Mucosa of gallbladder (tissue), 1 donor: ENCODE data around the gene BST2. TPM values are rescaled to one million over a fixed set of nuclear protein-coding genes. Genes with fewer than 3 reads are reported as not detected.
A peak's percentile ranks its signal among the peaks of the same experiment; 100 is the strongest.
"Not testable (repeated sequence)": the region's sequence is repeated elsewhere in the genome, so short reads cannot be mapped to it uniquely, and the experiment has no call there.

Experiments
- DNase-seq: peaks from one replicate; pipeline ENCODE4 v3.0.0-alpha.2; 2020; ENCODE audit warnings: low spot score
- total RNA-seq: library from RNA; stranded (reverse); gene quantifications from one replicate; pipeline ENCODE4 v1.2.1, GENCODE V29; 2021
- donor health status: DM: no; HTN: no; CAD: no.

BST2 gene
- total RNA-seq, 1 donor from 2014 or later: 90.6 TPM

DNA sequence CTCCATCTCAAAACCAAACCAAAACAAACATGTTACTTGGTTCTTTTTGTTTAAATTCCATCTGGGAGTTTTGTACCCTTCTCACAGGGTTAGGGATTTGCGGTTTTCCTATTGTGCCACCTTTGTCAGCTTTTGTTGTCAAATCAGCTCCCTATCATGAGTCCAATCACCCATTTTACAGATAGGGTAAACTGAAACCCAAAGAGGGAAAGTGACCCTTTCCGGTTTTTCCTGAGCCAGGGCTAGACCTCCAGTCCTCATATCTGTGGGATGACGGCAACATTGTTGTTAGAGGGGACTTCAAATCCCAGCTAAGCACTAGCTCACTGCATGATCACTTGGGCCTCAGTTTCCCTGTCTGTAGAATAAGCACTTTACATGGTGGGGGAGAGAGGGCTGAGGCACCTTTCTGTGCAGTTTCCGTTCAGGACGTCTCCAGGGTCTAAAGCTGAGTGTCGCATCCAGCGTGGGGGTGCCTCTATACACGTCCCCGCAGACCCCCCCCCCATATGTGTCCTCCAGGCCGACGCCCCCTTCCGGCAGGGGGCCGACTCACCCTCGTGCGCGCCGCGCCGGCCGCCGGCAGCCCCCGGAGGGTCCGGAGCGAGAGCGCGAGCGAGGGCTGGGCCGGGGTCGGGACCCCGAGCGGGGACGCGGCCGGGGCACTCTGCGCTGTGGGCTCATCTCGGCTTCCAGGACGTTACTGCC lies 15.3 kb downstream of the BST2 start:
- no peak for DNase-seq

- no peak for DNase-seq
Measured at GRCh38 chr19:17389288-17389687, 16.1 kb downstream of the BST2 start.

GRCh38 chr19:17385878-17386611 lies 19.4 kb downstream of the BST2 start:
- DNase-seq: peak; percentile 46

GRCh38 chr19:17380426-17381138 lies 24.8 kb downstream of the BST2 start:
- no peak for DNase-seq

DNA sequence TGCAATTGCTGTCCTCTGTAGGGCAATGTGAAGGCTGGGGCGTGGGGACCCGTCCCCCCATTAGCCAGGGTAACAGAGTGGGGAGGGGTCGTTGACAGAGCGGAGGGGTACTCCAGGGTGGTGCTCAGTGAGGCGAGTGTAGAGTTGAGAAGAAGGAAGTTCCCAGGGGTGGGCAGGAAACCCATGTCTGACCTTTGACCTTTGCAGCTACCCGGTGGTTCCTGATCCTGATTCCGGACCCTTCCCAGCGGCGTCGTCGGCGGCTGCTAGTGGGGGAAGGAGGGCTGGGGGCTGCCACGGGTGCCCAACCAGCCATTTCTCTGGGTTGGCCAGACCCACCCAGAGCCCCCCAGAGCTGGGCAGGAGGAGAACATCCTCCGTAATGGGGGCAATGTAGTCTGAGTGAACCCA lies 26.2 kb downstream of the BST2 start:
- no peak for DNase-seq

DNA sequence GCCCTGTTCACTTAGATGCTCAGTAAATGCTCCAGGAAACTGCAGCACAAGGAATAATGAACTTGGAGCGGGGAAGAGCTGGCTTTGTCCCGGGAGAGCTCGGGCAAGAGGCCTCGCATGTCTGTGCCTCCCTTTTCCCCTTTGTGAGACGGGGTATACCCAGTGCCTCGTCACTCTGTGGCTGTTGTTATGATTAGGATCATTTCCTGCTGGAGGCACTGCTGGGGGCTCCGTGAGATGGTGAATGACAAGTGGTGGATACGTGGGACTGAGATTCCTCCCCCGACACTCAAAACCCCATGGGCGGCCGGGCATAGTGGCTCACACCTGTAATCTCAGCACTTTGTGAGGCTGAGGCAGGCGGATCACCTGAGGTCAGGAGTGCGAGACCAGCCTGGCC lies 27.2 kb downstream of the BST2 start:
- no peak for DNase-seq

DNA sequence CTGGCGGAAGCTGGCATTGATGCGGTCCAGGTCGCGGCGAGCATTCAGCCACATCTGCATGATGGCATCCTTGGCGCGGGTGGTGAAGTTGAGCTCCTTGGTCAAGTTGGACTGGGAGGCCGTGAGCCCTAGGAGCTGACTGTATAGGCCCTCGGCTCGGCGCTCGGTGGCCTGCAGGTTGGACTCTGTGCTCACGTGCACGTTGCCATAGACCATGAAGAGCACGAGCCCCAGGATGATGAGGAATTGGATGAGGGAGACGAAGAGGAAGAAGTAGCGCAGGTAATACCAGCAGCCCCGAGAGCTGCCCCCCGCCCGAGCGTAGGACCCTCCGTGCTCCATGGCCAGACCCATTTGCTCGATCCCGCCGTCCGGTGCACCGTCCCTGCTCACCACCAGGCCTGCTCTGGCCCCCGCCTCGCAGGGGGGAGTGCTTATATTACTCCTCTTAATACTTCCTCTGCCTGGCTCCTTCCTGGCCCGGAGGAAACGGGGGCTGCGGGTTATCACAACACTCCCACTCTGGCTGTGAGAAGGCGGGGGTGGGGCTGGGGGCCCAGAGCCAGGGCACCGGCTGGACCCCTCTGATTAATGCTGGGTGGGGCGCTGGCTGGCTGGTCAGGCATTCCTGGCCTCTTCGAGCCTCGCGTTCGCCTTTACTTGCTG lies 28.4 kb downstream of the BST2 start, which contains the start of gene PLVAP:
PLVAP (minus strand) TSS at position 408 of the 666 bp plus-strand sequence; CDS start at position 354, 54 bp downstream.
- DNase-seq: no peak

DNA sequence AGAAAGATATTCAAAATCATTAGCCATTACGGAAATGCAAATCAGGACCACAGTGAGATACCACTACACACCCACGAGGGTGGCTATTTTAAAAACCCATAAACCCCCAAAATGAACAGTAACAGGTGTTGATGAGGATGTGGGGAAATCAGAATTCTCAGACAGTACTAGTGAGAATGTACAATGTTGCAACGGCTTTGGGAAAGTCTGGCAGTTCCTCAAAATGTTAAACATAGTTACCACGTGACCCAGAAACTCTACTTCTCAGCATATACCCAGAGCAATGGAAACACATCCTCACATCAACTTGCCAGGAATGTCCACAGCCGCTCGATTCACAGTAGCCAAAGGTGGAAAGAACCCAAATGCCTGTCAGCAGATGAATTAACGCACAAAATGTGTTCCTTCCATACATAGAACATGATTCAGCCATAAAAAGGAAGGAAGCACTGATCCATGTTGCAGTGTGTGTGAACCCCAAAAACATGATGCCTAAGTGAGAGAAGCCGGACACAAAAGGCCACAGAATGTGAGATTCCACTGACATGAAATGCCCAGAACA lies 35.3 kb downstream of the BST2 start:
- DNase-seq: no peak

GRCh38 chr19:17365361-17365760 lies 40.1 kb downstream of the BST2 start:
- no peak for DNase-seq

- DNase-seq: not testable (repeated sequence)
Measured at GRCh38 chr19:17363852-17364605, 41.4 kb downstream of the BST2 start.

DNA sequence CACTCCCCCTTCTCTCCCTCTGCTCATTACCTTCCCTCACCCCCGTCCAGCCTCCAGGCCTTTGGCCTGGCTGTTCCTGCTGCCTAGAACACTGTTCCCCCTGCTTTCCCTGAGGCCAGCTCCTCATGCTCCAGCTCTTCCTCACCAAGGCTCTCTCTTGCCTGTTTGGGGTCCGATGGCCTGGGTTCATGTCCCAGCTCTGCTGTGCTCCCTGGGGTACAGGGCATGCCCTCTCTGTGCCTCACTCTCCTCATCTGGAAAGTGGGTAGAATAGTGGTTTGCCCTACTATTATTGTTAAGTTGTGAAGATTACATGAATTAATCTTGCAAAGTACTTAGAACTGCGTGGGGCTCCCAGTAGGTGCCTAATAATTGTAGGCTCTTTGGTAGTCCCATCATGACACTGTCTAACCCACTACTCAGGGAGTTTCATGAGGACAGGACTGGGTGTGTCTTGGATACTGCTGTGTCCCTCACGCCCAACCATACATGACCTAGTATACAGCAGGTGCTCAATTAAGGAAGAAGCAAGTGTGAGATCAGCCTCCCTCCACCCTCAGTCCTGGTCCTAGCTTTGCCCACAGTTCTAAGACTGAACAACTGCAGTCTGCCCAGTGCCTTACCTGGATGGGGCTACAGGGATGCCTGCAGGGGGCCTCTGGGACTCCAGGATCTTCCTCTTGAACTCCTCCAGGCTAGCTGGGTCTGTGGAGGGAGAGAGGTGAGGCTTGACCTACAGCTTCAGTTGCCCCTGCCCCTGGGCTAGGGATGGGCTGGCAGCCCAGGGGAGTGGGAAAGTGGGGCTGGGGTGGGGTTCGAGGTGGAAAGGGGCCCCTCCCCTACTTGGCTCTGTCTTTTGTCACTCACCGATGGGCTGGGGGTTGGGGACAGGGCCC lies 45.3 kb downstream of the BST2 start:
- no peak for DNase-seq

DNA sequence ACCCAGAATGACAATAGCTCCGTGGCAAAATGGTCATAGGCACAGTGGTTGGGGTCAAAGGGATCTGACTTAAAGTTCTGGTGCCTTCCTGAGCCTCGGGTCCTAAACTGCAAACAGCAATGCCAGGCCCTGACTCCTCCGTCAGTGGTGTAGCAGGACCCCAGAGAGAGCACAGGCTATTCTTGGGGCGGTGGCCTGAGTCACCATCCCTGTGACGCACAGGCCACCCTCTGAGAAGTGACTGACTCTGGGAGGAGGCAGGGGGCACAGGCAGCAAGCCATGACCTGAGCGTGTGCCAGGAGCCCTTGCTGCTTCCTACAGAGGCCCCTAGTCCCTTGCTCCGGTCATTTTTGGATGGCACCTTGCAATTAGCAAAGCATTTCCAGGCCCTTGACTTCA lies 47.0 kb downstream of the BST2 start:
- no peak for DNase-seq

DNA sequence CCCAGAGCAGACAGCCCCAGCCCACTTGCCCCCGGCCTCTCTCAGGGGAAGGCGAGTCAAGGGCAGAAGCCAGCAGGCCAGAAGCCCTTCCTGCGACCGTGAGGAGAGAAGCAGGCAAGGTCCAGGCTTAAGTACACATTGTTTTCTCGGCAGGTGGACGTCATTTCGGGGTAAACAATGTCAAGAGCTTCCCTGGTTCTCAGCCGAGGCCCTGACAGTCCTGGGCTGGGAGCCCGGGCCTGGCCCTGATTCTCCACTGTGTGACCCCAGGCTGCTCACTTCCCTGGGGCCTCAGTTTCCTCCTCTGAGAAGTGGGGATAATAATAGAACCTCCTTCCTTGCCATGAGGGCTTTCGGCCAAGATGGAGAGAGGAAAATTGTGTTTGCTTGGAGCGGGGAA lies 47.7 kb downstream of the BST2 start:
- no peak for DNase-seq

DNA sequence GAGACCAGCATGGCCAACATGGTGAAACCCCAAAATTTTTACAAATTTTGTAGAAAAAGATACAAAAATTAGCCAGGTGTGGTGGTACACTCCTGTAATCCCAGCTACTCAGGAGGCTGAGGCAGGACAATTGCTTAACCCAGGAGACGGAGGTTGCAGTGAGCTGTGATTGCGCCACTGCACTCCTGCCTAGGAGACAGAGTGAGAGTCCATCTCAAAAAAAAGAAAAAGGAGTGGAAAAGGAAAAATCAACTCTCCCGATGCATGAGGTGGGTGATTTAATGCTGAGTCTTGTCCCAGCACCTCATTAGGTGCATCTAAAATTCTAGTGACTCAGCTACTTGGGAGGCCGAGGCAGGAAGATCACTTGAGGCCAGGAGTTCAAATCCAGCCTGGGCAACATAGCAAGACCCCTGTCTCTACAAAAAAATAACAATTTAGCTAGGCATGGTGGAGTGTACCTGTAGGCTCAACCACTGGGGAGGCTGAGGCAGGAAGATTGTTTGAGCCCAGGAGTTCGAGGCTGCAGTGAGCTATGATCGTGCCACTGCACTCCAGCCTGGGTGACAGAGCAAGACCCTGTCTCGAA lies 48.3 kb downstream of the BST2 start:
- DNase-seq: no peak

- DNase-seq: no peak
Measured at GRCh38 chr19:17353386-17353785, 52.0 kb downstream of the BST2 start.
